ENCODE measurements around the gene PTPN22.

Gene PTPN22

GRCh38 chr1:113899111-113899510 lies 27.6 kb upstream of the PTPN22 start:
- H3K4me3 ChIP-seq (ENCODE audit: low read depth, low read length) = no peak overlapping the region
- TF ChIP-seq, protein P1, sequence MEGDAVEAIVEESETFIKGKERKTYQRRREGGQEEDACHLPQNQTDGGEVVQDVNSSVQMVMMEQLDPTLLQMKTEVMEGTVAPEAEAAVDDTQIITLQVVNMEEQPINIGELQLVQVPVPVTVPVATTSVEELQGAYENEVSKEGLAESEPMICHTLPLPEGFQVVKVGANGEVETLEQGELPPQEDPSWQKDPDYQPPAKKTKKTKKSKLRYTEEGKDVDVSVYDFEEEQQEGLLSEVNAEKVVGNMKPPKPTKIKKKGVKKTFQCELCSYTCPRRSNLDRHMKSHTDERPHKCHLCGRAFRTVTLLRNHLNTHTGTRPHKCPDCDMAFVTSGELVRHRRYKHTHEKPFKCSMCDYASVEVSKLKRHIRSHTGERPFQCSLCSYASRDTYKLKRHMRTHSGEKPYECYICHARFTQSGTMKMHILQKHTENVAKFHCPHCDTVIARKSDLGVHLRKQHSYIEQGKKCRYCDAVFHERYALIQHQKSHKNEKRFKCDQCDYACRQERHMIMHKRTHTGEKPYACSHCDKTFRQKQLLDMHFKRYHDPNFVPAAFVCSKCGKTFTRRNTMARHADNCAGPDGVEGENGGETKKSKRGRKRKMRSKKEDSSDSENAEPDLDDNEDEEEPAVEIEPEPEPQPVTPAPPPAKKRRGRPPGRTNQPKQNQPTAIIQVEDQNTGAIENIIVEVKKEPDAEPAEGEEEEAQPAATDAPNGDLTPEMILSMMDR (IDR thresholded peaks at IDR 0.05; ENCODE audit: low read depth, low read length) = no peak

GRCh38 chr1:113898241-113898814 lies 26.8 kb upstream of the PTPN22 start:
- TF ChIP-seq, protein P1 (IDR thresholded peaks at IDR 0.05; ENCODE audit: low read depth, low read length) = no peak
- no peak overlapping the region for H3K4me3 ChIP-seq (ENCODE audit: low read depth, low read length)

GRCh38 chr1:113895961-113896360 lies 24.4 kb upstream of the PTPN22 start:
- TF ChIP-seq, protein P1 (IDR thresholded peaks at IDR 0.05; ENCODE audit: low read depth, low read length) = no peak
- no peak overlapping the region for H3K4me3 ChIP-seq (ENCODE audit: low read depth, low read length)

GRCh38 chr1:113895098-113895497 lies 23.6 kb upstream of the PTPN22 start:
- TF ChIP-seq, protein P1 (IDR thresholded peaks at IDR 0.05; ENCODE audit: low read depth, low read length) = no peak
- H3K4me3 ChIP-seq (ENCODE audit: low read depth, low read length) = no peak overlapping the region

- no peak overlapping the region for H3K4me3 ChIP-seq (ENCODE audit: low read depth, low read length)
- TF ChIP-seq, protein P1 (IDR thresholded peaks at IDR 0.05; ENCODE audit: low read depth, low read length) = no peak
These were observed 21.8 kb upstream of the PTPN22 start for GRCh38 chr1:113893267-113893666.

DNA sequence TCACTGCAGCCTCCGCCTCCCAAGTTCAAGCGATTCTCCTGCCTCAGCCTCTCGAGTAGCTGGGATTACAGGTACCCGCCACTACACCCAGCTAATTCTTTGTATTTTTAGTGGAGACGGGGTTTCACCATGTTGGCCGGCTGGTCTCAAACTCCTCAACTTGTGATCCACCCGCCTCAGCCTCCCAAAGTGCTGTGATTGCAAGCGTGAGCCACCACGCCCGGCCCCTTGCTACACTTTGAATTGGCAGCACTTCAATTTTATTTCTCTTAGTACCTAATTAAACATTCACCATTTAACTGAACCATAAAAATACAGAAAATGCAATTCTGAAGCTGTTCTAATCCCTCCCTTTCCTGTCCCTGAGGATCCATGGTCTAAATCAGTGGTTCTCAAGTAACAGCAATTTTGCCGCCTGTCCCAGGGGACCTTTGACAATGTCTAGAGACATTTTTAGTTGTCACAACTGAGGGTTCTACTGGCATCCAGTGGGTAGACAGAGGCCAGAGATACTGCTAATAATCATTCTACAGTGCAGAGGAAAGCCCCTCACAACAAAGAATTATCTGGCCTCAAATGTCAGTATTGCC lies 20.2 kb upstream of the PTPN22 start:
- TF ChIP-seq, protein P1 (IDR thresholded peaks at IDR 0.05; ENCODE audit: low read depth, low read length) = no peak
- H3K4me3 ChIP-seq (ENCODE audit: low read depth, low read length) = no peak overlapping the region

DNA sequence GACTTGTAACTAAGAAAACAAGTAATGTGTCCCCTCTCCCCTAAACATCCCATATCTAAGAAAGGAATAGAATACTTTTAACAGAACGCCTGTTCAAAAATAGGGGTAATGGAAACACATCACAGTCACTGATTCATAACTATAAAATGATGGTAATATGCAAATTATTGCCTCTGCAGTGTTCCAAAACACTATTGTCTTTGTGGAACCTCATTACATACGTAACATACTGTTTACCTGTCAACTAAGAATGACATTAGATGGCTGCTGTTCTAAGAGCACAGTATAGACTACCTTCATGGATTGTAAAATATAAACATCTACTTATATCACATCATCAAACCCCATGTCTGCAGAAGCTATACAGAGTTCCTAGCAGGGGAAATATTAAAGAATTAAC lies 19.3 kb upstream of the PTPN22 start:
- TF ChIP-seq, protein P1 (IDR thresholded peaks at IDR 0.05; ENCODE audit: low read depth, low read length) = no peak
- no peak overlapping the region for H3K4me3 ChIP-seq (ENCODE audit: low read depth, low read length)

Measured in WI38 (cell line).